HG03175 (cell line): ENCODE measurements around the gene RFLNA.
"Not testable (repeated sequence)": the region's sequence is repeated elsewhere in the genome, so short reads cannot be mapped to it uniquely, and the experiment has no call there.

Experiments
- ATAC-seq: cut with Tn5 transposase; IDR thresholded peaks from one replicate; pipeline ENCODE4 v1.9.1; 2021; ENCODE audit warnings: mild to moderate bottlenecking, moderate library complexity; ENCODE audit not compliant: unreplicated experiment

The RFLNA gene

GRCh38 chr12:124281309-124281708, 13.6 kb upstream of the RFLNA start:
- no peak for ATAC-seq

GRCh38 chr12:124282287-124282686, 12.6 kb upstream of the RFLNA start:
- ATAC-seq = no peak

- ATAC-seq = no peak
These were observed 11.6 kb upstream of the RFLNA start for GRCh38 chr12:124283326-124283725.

- no peak for ATAC-seq
These were observed 10.5 kb upstream of the RFLNA start for GRCh38 chr12:124284368-124284767.

- ATAC-seq = no peak
These were observed 8.5 kb upstream of the RFLNA start for GRCh38 chr12:124286414-124286813.

GRCh38 chr12:124286971-124287370, 7.9 kb upstream of the RFLNA start:
- ATAC-seq = no peak

GRCh38 chr12:124289634-124290600, 5.0 kb upstream of the RFLNA start:
- ATAC-seq = no peak

- no peak for ATAC-seq
These were observed 2.5 kb upstream of the RFLNA start for GRCh38 chr12:124292385-124292784.

GRCh38 chr12:124293286-124294003, 1.4 kb upstream of the RFLNA start:
- no peak for ATAC-seq

GRCh38 chr12:124295431-124296058, 652 bp downstream of the RFLNA start:
- ATAC-seq = no peak

GRCh38 chr12:124296295-124296915, 1.5 kb downstream of the RFLNA start:
- ATAC-seq = no peak

GRCh38 chr12:124296916-124297351, 2.0 kb downstream of the RFLNA start:
- ATAC-seq = no peak

- ATAC-seq = no peak
These were observed 2.5 kb downstream of the RFLNA start for GRCh38 chr12:124297389-124297788.

GRCh38 chr12:124297856-124298255, 3.0 kb downstream of the RFLNA start:
- ATAC-seq = no peak

- ATAC-seq = no peak
These were observed 4.0 kb downstream of the RFLNA start for GRCh38 chr12:124298685-124299410.

- no peak for ATAC-seq
These were observed 4.9 kb downstream of the RFLNA start for GRCh38 chr12:124299628-124300388.

GRCh38 chr12:124300657-124301056, 5.8 kb downstream of the RFLNA start:
- not testable (repeated sequence) for ATAC-seq

GRCh38 chr12:124301084-124301654, 6.3 kb downstream of the RFLNA start:
- no peak for ATAC-seq

- ATAC-seq = no peak
These were observed 7.4 kb downstream of the RFLNA start for GRCh38 chr12:124302241-124302806.
